Stomach (tissue), 9 donors: ENCODE data around the gene KRTAP10-3. TPM values are rescaled to one million over a fixed set of nuclear protein-coding genes. Genes with fewer than 3 reads are reported as not detected.

Source experiments
- DNase-seq, 2 donors: peaks; one replicate each; pipeline versions ENCODE4 v3.0.0 to v3.0.0-alpha.2; 2013 to 2019
- H3K27ac ChIP-seq, 5 donors: fragments of 200-600 bp in 4 of 5; sonication (generic) in 4 of 5; one replicate each; pipeline ENCODE4 v1.5.1; 2013 to 2019; ENCODE audit warnings: mild to moderate bottlenecking in 1 of 5, moderate library complexity in 1 of 5
- H3K27me3 ChIP-seq, 3 donors: fragments of 200-600 bp; sonication (generic); one replicate each; pipeline ENCODE4 v1.5.1; 2017 to 2019; ENCODE audit warnings: mixed run types in 1 of 3
- H3K36me3 ChIP-seq, 4 donors: fragments of 200-600 bp; sonication (generic); 1 replicate in 3 of 4; 2 replicates in 1 of 4; pipeline ENCODE4 v1.5.1; 2016 to 2019
- H3K4me1 ChIP-seq, 4 donors: fragments of 200-600 bp; sonication (generic); one replicate each; pipeline ENCODE4 v1.5.1; 2016 to 2019
- H3K4me3 ChIP-seq, 4 donors: fragments of 200-600 bp; sonication (generic) in 3 of 4; one replicate each; pipeline ENCODE4 v1.5.1; 2016 to 2019; ENCODE audit warnings: mild to moderate bottlenecking in 1 of 4
- H3K9me3 ChIP-seq, 4 donors: fragments of 200-600 bp; sonication (generic); one replicate each; pipeline ENCODE4 v1.5.1; 2016 to 2019
- CTCF ChIP-seq, 7 experiments: fragments of 450-650 bp in 4 of 7; fragments of 200-600 bp in 3 of 7; sonication (generic) in 3 of 7; IDR thresholded peaks; one replicate each; pipeline ENCODE4 v1.5.1; 2016 to 2019; ENCODE audit warnings: antibody characterized with exemption in 7 of 7, control low read depth in 2 of 7, mild to moderate bottlenecking in 1 of 7
- EP300 ChIP-seq: sonication (generic); formaldehyde crosslinking; IDR thresholded peaks from one replicate; pipeline ENCODE4 v1.6.1; 2017; ENCODE audit warnings: antibody characterized with exemption
- POLR2A ChIP-seq, 4 donors: fragments of 450-650 bp; IDR thresholded peaks; one replicate each; pipeline ENCODE4 v1.6.1; 2016; ENCODE audit warnings: antibody characterized with exemption in 4 of 4, control low read depth in 2 of 4, mild to moderate bottlenecking in 1 of 4, moderate library complexity in 1 of 4
- POLR2AphosphoS5 ChIP-seq, 3 donors: sonication (generic); formaldehyde crosslinking; IDR thresholded peaks; one replicate each; pipeline ENCODE4 v1.6.1; 2016; ENCODE audit warnings: antibody characterized with exemption in 3 of 3
- WGBS, 5 donors: extraction: QIAGEN DNeasy Blood & Tissue Kit in 3 of 5; methylation state at CpG; one replicate each; pipeline versions ENCODE4 v1.1.5 to v1.1.7; 2013 to 2018; 5-methylcytosine and 5-hydroxymethylcytosine counted together
- intact Hi-C: fragments of 100-400 bp; cut with DNase I; formaldehyde crosslinking; loops from one replicate; pipeline ENCODE4 v1.15.1; 2023; ENCODE audit warnings: low total_unique reads
- polyA plus RNA-seq, 3 donors: library from polyadenylated mRNA; stranded (reverse); fragments of 200-250 nt; gene quantifications; one replicate each; pipeline ENCODE4 v1.2.3, GENCODE V29; 2013
- total RNA-seq, 5 donors: library from RNA; depleted of rRNA; stranded (reverse); fragments of >200 nt; gene quantifications; one replicate each; pipeline versions ENCODE4 v1.1.0 to v1.2.3, GENCODE V29; 2014 to 2016
- donor health status: healthy with polysubstance abuse.
- donor health status: Bipolar disorder and iron deficiency.
- donor health status: healthy.

Gene KRTAP10-3
- total and polyA plus RNA-seq, 8 donors, result not detected

- intact Hi-C loops, result no loop called here
- no peak overlapping the region for H3K27ac ChIP-seq
- H3K4me3 ChIP-seq, result no peak overlapping the region
- WGBS, 5 donors, result 68 to 75% (median 73%) methylated on average over 11 of the region's 11 CpGs
- no peaks in the 10 kb centered on the region for H3K4me1 ChIP-seq
- peaks cover 0 to 48% (median 10%) of the 10 kb centered on the region in 3 donors for H3K27me3 ChIP-seq
- DNase-seq, result no peak
- TF ChIP-seq POLR2A (IDR thresholded peaks at IDR 0.05) (no peak), EP300 (no peak), CTCF (IDR thresholded peaks at IDR 0.05) (no peak), POLR2AphosphoS5 (IDR thresholded peaks at IDR 0.05) (no peak)
- peaks cover 0 to 17% (median 1%) of the 10 kb centered on the region in 4 donors for H3K9me3 ChIP-seq
- H3K36me3 ChIP-seq, result no peaks in the 10 kb centered on the region
Measured at GRCh38 chr21:44598061-44598460, 39.5 kb upstream of the KRTAP10-3 start.

- Histone ChIP-seq H3K27ac (no peak overlapping the region), H3K27me3 (peaks cover 0 to 46% (median 7%) of the 10 kb centered on the region in 3 donors), H3K4me1 (no peaks in the 10 kb centered on the region), H3K36me3 (no peaks in the 10 kb centered on the region), H3K9me3 (peaks cover 0 to 17% (median 1%) of the 10 kb centered on the region in 4 donors), H3K4me3 (no peak overlapping the region)
- TF ChIP-seq POLR2A (IDR thresholded peaks at IDR 0.05) (no peak), CTCF (IDR thresholded peaks at IDR 0.05) (no peak), POLR2AphosphoS5 (IDR thresholded peaks at IDR 0.05) (no peak), EP300 (no peak)
- DNase-seq, result no peak
- intact Hi-C loops, result no loop called here
- WGBS, 5 donors, result 74 to 84% (median 76%) methylated on average over 6 to 9 of the region's 9 CpGs
Measured at GRCh38 chr21:44596068-44596725, 37.6 kb upstream of the KRTAP10-3 start.

- 62 to 83% (median 73%) methylated on average over 6 of the region's 6 CpGs for WGBS, 5 donors
- Histone ChIP-seq H3K27me3 (peaks cover 0 to 48% (median 7%) of the 10 kb centered on the region in 3 donors), H3K27ac (no peak overlapping the region), H3K4me1 (no peaks in the 10 kb centered on the region), H3K36me3 (no peaks in the 10 kb centered on the region), H3K4me3 (no peak overlapping the region), H3K9me3 (peaks cover 0 to 17% (median 1%) of the 10 kb centered on the region in 4 donors)
- TF ChIP-seq EP300 (no peak), POLR2A (IDR thresholded peaks at IDR 0.05) (no peak), POLR2AphosphoS5 (IDR thresholded peaks at IDR 0.05) (no peak), CTCF (IDR thresholded peaks at IDR 0.05) (no peak)
- no peak for DNase-seq
- intact Hi-C loops, result no loop called here
Measured at GRCh38 chr21:44595524-44595923, 36.9 kb upstream of the KRTAP10-3 start.

- no peak for DNase-seq
- TF ChIP-seq POLR2A (IDR thresholded peaks at IDR 0.05), result no peak
- no peak for TF ChIP-seq POLR2AphosphoS5 (IDR thresholded peaks at IDR 0.05)
- TF ChIP-seq EP300, result no peak
- TF ChIP-seq CTCF (IDR thresholded peaks at IDR 0.05), result no peak
- H3K4me3 ChIP-seq, result no peak overlapping the region
- WGBS, 5 donors, result 76 to 79% (median 77%) methylated on average over 12 of the region's 12 CpGs
- H3K4me1 ChIP-seq, result no peaks in the 10 kb centered on the region
- intact Hi-C loops, result no loop called here
- H3K9me3 ChIP-seq, result peaks cover 0 to 17% (median 1%) of the 10 kb centered on the region in 4 donors
- no peaks in the 10 kb centered on the region for H3K36me3 ChIP-seq
- H3K27me3 ChIP-seq, result peaks cover 0 to 50% (median 7%) of the 10 kb centered on the region in 3 donors
- no peak overlapping the region for H3K27ac ChIP-seq
Measured at GRCh38 chr21:44594406-44594916, 35.9 kb upstream of the KRTAP10-3 start.
